Panc1 (cell line): ENCODE results near the gene GABRG3. TPM values are rescaled to one million over a fixed set of nuclear protein-coding genes. Genes with fewer than 3 reads are reported as not detected.
"Not testable (repeated sequence)": the region's sequence is repeated elsewhere in the genome, so short reads cannot be mapped to it uniquely, and the experiment has no call there.

Experiments used
- ATAC-seq: fragments of 200-7000 bp; cut with Tn5 transposase; 2 replicates; pipeline ENCODE4 v1.9.1; 2020; ENCODE audit warnings: mild to moderate bottlenecking, moderate library complexity
- BruUV-seq: library from RNA; stranded (reverse); fragments of 400-500 nt; replicated peaks from 2 replicates; lab custom pipeline; 2021; lab: Mats Ljungman, UMichigan
- CTCF ChIA-PET: fragments of 300-600 bp; sonication (Branson Sonifier 250); formaldehyde crosslinking; loops from one replicate; lab custom pipeline; 2022; ENCODE audit warnings: antibody characterized with exemption; lab: Charles Lee
- POLR2A ChIA-PET: fragments of 300-600 bp; sonication (Branson Sonifier 250); formaldehyde crosslinking; loops from one replicate; lab custom pipeline; 2022; ENCODE audit warnings: antibody characterized with exemption; lab: Charles Lee
- DNase-seq: peaks from one replicate; pipeline ENCODE4 v3.0.0-alpha.2; 2010; ENCODE audit warnings: low read depth, low spot score
- H3K27ac ChIP-seq: 2 replicates; pipeline ENCODE4 v1.5.1; 2011; ENCODE audit warnings: mild to moderate bottlenecking, low read length, inconsistent platforms
- H3K27me3 ChIP-seq: fragments of 200-500 bp; sonication (Bioruptor generic); 2 replicates; pipeline ENCODE4 v1.6.0; 2014; ENCODE audit warnings: low read length, inconsistent platforms; ENCODE audit not compliant: control insufficient read depth, insufficient read depth
- H3K36me3 ChIP-seq: fragments of 200-500 bp; sonication (Bioruptor generic); 2 replicates; pipeline ENCODE4 v1.5.1; 2014; ENCODE audit warnings: inconsistent platforms, mild to moderate bottlenecking, low read length, moderate library complexity; ENCODE audit not compliant: control insufficient read depth, insufficient read depth
- H3K4me1 ChIP-seq: 2 replicates; pipeline ENCODE4 v1.5.1; 2011; ENCODE audit warnings: inconsistent platforms, mild to moderate bottlenecking, low read length, moderate library complexity; ENCODE audit not compliant: control insufficient read depth, insufficient read depth
- H3K4me3 ChIP-seq, 2 experiments: 2 replicates each; pipeline ENCODE4 v1.5.1; 2011 to 2012; ENCODE audit warnings: low read depth in 2 of 2, low read length in 2 of 2, mild to moderate bottlenecking in 2 of 2, inconsistent platforms in 1 of 2, moderate library complexity in 1 of 2
- H3K9me3 ChIP-seq: fragments of 200-500 bp; sonication (Bioruptor generic); 2 replicates; pipeline ENCODE4 v1.5.1; 2014; ENCODE audit warnings: low read depth, mild to moderate bottlenecking, inconsistent platforms, low read length, moderate library complexity; ENCODE audit not compliant: control insufficient read depth, insufficient read depth
- POLR2AphosphoS5 ChIP-seq: IDR thresholded peaks from 2 replicates; pipeline ENCODE4 v1.6.1; 2012; ENCODE audit warnings: mild to moderate bottlenecking, low read depth, low read length, moderate library complexity
- SIN3A ChIP-seq: IDR thresholded peaks from 2 replicates; pipeline ENCODE4 v1.6.1; 2012; ENCODE audit warnings: low read depth, mild to moderate bottlenecking, low read length, moderate library complexity, borderline replicate concordance; ENCODE audit not compliant: insufficient read depth
- TCF7L2 ChIP-seq: IDR thresholded peaks from 2 replicates; pipeline ENCODE4 v1.6.1; 2011; ENCODE audit warnings: mild to moderate bottlenecking, low read depth, low read length, inconsistent platforms
- in situ Hi-C: cut with HindIII; loops from 2 replicates; pipeline ENCODE4 v1.10.0; 2016; ENCODE audit warnings: low sequenced_read_pairs, low pct_unique_long_range_greater_than_20kb
- intact Hi-C: fragments of 100-400 bp; cut with micrococcal nuclease; formaldehyde crosslinking; loops from one replicate; pipeline ENCODE4 v1.10.0; 2022; ENCODE audit not compliant: unreplicated experiment
- total RNA-seq: library from RNA; stranded (reverse); gene quantifications from one replicate; pipeline ENCODE4 v1.2.1, GENCODE V29; 2021; ENCODE audit not compliant: unreplicated experiment
- TF ChIP-seq, protein P1 (sequence below): fragments of 450-650 bp; IDR thresholded peaks from 2 replicates; pipeline ENCODE4 v1.5.1; 2017; ENCODE audit warnings: mild to moderate bottlenecking
- TF ChIP-seq, protein P2 (sequence below), 2 experiments: IDR thresholded peaks; 2 replicates each; pipeline ENCODE4 v1.6.1; 2011 to 2012; ENCODE audit warnings: low read depth in 2 of 2, control low read depth in 1 of 2, low read length in 1 of 2, mild to moderate bottlenecking in 1 of 2, moderate library complexity in 1 of 2; ENCODE audit not compliant: insufficient read depth in 1 of 2

Gene GABRG3
- total RNA-seq, 1 experiment from 2014 or later: not detected

DNA sequence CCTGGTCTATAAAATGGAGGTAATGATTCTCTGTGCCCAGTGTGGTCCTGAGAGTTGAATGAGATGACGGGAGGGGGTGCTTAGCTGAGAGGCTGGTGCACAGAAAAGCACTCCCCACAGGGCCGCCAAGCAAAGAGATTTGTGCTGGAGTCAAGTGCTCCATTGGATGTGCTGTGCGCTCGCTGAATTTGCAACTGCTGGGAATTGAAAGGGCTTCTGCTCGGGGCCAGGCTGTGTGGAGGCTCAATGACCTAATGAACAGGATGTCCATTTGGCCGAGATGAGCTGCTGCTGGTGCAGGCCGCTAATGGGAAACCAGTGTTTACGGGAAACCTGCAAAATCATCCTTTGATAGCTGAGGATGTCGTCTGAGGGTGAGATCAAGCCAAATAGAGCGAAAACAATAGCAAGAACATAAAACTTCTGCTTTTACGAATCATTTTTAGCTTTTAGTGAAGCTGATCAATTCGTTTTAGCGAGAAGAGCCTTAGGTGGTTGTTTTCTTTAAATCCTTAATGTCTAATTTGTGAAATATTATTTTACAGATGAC lies 211.7 kb downstream of the GABRG3 start:
- CTCF ChIA-PET: no interaction called here
- DNase-seq (no peak), ATAC-seq (no peak)
- Histone ChIP-seq H3K27me3 (no peaks in the 10 kb centered on the region), H3K36me3 (no peaks in the 10 kb centered on the region), H3K4me1 (no peaks in the 10 kb centered on the region), H3K9me3 (0 out of 2 replicates have a peak, but pooled peaks cover 3% of the 10 kb centered on the region), H3K4me3 (no peak overlapping the region), H3K27ac (no peak overlapping the region)
- intact Hi-C loops (no loop called here), in situ Hi-C loops (no loop called here)
- BruUV-seq: no TSS peak
- POLR2A ChIA-PET: no interaction called here
- TF ChIP-seq TCF7L2 (no peak), POLR2AphosphoS5 (no peak), SIN3A (no peak)
- TF ChIP-seq, protein P1, sequence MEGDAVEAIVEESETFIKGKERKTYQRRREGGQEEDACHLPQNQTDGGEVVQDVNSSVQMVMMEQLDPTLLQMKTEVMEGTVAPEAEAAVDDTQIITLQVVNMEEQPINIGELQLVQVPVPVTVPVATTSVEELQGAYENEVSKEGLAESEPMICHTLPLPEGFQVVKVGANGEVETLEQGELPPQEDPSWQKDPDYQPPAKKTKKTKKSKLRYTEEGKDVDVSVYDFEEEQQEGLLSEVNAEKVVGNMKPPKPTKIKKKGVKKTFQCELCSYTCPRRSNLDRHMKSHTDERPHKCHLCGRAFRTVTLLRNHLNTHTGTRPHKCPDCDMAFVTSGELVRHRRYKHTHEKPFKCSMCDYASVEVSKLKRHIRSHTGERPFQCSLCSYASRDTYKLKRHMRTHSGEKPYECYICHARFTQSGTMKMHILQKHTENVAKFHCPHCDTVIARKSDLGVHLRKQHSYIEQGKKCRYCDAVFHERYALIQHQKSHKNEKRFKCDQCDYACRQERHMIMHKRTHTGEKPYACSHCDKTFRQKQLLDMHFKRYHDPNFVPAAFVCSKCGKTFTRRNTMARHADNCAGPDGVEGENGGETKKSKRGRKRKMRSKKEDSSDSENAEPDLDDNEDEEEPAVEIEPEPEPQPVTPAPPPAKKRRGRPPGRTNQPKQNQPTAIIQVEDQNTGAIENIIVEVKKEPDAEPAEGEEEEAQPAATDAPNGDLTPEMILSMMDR: no peak
- TF ChIP-seq, protein P2, sequence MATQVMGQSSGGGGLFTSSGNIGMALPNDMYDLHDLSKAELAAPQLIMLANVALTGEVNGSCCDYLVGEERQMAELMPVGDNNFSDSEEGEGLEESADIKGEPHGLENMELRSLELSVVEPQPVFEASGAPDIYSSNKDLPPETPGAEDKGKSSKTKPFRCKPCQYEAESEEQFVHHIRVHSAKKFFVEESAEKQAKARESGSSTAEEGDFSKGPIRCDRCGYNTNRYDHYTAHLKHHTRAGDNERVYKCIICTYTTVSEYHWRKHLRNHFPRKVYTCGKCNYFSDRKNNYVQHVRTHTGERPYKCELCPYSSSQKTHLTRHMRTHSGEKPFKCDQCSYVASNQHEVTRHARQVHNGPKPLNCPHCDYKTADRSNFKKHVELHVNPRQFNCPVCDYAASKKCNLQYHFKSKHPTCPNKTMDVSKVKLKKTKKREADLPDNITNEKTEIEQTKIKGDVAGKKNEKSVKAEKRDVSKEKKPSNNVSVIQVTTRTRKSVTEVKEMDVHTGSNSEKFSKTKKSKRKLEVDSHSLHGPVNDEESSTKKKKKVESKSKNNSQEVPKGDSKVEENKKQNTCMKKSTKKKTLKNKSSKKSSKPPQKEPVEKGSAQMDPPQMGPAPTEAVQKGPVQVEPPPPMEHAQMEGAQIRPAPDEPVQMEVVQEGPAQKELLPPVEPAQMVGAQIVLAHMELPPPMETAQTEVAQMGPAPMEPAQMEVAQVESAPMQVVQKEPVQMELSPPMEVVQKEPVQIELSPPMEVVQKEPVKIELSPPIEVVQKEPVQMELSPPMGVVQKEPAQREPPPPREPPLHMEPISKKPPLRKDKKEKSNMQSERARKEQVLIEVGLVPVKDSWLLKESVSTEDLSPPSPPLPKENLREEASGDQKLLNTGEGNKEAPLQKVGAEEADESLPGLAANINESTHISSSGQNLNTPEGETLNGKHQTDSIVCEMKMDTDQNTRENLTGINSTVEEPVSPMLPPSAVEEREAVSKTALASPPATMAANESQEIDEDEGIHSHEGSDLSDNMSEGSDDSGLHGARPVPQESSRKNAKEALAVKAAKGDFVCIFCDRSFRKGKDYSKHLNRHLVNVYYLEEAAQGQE (IDR thresholded peaks at IDR 0.05; ENCODE audit: insufficient read depth in 1 of 2, low read depth in 2 of 2, low read length in 1 of 2): no peak

DNA sequence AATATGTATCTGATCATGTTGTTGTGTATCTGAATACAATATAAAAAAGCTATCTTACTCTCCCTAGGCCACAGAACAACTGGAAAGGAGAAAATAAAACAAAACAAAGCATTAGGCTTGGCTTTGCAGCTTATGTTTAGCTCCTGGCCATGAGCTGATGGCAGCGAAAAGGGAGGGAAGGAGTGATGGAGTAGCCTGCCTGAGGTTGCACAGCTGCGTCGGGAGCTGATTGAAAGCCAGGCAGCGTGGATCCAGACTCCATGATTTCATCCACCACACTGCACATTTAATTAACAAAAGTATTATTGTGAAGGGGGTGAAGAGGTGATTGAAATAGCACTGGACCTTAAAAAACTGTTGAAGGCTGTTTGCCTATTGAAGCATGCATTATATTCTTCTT lies 212.2 kb downstream of the GABRG3 start:
- CTCF ChIA-PET: no interaction called here
- 0 out of 2 replicates have a peak, but pooled peaks cover 3% of the 10 kb centered on the region for H3K9me3 ChIP-seq
- in situ Hi-C loops (no loop called here), intact Hi-C loops (no loop called here)
- no peaks in the 10 kb centered on the region for H3K36me3 ChIP-seq
- no TSS peak for BruUV-seq
- ATAC-seq: no peak
- TF ChIP-seq TCF7L2 (no peak), POLR2AphosphoS5 (no peak), SIN3A (no peak)
- no peak for DNase-seq
- POLR2A ChIA-PET: no interaction called here
- no peak overlapping the region for H3K27ac ChIP-seq
- no peaks in the 10 kb centered on the region for H3K27me3 ChIP-seq
- no peaks in the 10 kb centered on the region for H3K4me1 ChIP-seq
- no peak overlapping the region for H3K4me3 ChIP-seq

DNA sequence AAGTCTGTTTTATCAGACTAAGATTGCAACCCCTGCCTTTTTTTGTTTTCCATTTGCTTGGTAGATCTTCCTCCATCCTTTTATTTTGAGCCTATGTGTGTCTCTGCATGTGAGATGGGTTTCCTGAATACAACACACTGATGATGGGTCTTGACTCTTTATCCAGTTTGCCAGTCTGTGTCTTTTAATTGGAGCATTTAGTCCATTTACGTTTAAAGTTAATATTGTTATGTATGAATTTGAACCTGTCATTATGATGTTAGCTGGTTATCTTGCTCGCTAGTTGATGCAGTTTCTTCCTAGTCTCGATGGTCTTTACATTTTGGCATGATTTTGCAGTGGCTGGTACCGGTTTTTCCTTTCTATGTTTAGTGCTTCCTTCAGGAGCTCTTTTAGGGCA lies 220.5 kb downstream of the GABRG3 start:
- DNase-seq, H3K9me3 ChIP-seq, CTCF ChIA-PET, ATAC-seq, H3K4me1 ChIP-seq, H3K27me3 ChIP-seq, POLR2A ChIA-PET, BruUV-seq, H3K27ac ChIP-seq, intact Hi-C loops, H3K36me3 ChIP-seq, in situ Hi-C loops, H3K4me3 ChIP-seq: not testable (repeated sequence)
